GM18508 (cell line): ENCODE results near the gene SPARCL1.
"Not testable (repeated sequence)": the region's sequence is repeated elsewhere in the genome, so short reads cannot be mapped to it uniquely, and the experiment has no call there.

ENCODE experiments used
- ATAC-seq: cut with Tn5 transposase; IDR thresholded peaks from one replicate; pipeline ENCODE4 v1.9.1; 2021; ENCODE audit warnings: moderate number of reproducible peaks; ENCODE audit not compliant: insufficient read depth, unreplicated experiment

SPARCL1 gene

DNA sequence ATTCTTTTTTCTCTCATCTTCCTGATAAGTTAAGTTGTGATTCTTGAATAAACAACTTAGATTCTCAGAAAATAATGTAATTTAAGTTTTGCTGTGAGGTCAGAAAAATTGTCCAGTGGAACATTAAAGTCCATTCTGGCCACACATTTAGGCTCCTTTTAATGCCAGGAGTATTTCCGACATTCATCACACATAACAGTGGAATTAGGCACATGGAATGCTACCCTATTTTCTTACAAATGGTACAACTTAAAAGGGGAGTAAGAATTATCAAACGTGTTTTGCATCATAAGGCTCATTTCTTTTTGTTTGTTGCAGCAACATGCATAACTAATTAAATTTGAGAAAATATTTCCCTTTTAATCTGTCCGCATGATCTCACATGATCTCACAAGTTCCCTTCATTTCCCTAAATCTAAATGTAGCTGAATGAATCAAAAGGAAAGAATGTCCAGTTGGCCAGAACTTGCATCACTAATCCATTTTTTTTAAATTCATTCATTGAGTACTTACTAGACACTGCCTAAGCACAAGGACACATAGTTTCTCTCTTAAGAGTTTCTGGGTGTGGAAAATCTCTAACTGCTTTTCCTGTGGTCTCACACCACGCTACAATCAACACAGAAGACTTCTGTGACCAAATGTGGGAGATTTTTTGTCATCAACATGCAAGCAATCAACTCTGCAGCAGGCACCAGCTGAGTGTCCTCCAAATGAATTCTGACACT is 22.0 kb downstream of the SPARCL1 start:
- no peak for ATAC-seq

- no peak for ATAC-seq
Observed at GRCh38 chr4:87505862-87506261, 23.3 kb downstream of the SPARCL1 start.

DNA sequence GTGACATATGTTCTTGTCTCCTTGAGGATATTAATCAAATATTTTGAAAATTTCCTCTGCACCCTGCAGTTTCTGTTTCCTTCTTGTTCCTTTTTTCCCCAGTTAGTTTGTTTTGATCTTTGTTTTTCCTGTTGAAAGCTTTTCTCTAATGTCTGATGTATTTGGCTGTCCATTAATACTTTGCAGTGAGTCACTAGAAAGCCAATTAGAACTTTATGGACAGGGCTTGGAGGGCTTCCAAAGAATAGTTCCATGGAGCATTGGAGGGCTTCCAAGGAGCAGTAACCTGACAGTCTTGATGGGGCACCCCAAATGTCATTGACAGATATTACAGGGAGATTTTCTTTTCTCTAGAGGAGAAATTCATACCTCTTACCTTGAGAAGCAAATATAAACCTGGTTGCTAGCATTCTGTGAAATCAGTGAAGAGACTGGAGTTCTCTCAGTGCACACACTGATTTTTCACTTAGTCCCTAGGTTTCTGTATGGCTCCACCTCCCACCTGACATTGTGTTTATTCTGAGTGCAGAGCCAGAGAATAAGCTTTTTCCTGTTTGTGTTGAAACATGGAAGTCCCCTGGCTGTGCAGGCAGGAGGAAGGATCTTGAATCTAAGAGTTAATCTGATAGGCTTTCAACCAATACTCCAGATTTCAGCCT is 26.5 kb downstream of the SPARCL1 start:
- ATAC-seq = no peak

- ATAC-seq = peak; percentile 23
Observed at GRCh38 chr4:87500092-87500462, 29.1 kb downstream of the SPARCL1 start.

GRCh38 chr4:87499403-87500091 is 29.6 kb downstream of the SPARCL1 start:
- ATAC-seq = peak; percentile 78

DNA sequence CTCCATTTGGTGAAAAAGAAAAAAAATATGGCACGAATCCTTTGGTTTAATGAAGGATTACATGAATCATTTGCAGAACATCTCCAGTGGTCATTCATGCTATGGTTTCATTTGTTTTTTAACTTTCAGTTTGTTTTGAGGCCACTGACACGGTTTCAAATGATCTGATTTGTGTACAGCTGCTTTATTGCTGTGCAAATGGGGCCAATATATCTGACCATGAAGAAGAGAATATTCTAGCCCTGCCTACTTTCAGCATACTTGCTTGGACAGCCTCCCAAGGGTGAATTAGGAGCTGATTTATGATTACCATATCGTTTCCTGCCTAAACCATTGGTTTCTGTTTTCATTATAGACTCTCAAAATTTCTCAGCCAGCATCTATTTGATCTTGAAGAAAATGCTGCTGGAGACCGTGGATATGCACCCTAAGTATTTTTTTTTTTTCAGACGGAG is 30.7 kb downstream of the SPARCL1 start:
- ATAC-seq = peak; percentile 52

DNA sequence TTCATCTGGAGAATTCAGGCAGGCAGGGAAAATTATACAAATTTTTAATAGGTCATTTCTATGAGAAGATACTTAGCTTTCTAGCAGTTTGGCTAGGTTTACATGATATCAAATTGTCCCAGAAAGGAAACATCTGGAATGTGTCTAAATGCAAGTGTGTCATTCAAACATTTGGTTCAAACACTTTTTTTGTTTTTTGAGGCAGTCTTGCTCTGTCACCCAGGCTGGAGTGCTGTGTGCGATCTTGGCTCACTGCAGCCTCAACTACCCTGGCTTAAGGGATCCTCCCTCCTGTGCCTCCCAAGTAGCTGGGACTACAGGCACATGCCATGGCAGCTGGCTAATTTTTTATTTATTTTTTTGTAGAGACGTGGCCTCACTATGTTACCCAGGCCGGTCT is 31.6 kb downstream of the SPARCL1 start:
- no peak for ATAC-seq

GRCh38 chr4:87497159-87497558 is 32.0 kb downstream of the SPARCL1 start:
- ATAC-seq = no peak

DNA sequence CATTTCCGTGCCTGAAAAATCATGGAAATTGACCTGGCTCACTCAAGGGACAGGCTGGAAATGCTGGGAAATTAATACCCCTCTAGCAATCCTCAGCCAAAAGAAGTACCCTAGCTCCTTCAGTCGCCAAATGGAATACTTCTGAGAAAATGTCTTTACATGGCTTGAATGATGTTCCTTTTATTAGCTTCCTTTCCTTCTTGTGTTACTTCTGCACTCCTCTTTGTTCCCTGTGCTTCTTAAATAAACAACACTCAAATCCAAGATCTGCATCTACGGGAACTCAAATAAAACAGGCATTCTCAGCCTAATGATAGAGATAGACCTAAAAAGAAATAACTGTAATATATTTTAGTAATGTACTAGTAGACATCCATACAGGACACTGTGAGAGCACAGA is 36.1 kb downstream of the SPARCL1 start:
- no peak for ATAC-seq

GRCh38 chr4:87491851-87492250 is 37.3 kb downstream of the SPARCL1 start:
- not testable (repeated sequence) for ATAC-seq

DNA sequence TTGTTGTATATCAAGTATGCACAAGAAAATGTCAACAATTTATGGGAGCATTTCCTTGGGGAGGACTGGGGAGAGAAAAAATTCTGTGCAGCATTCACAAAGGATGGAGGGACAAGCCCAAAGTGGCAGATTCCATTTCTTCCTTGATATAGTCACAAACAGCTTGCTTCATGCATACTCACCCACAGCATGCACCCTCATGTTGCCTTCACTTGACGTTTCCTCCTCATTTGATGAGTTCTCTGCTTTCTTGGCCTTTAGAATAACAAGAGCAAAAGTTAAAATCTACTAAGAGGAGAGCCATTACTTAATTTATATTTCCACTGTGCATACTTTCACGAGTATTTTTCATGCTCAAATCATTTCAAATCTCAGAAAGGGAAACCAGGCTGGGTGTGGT is 37.7 kb downstream of the SPARCL1 start:
- ATAC-seq = no peak

GRCh38 chr4:87490664-87491369 is 38.4 kb downstream of the SPARCL1 start:
- ATAC-seq = no peak

GRCh38 chr4:87489678-87490077 is 39.5 kb downstream of the SPARCL1 start:
- ATAC-seq = no peak

- ATAC-seq = not testable (repeated sequence)
Observed at GRCh38 chr4:87488666-87489065, 40.5 kb downstream of the SPARCL1 start.

DNA sequence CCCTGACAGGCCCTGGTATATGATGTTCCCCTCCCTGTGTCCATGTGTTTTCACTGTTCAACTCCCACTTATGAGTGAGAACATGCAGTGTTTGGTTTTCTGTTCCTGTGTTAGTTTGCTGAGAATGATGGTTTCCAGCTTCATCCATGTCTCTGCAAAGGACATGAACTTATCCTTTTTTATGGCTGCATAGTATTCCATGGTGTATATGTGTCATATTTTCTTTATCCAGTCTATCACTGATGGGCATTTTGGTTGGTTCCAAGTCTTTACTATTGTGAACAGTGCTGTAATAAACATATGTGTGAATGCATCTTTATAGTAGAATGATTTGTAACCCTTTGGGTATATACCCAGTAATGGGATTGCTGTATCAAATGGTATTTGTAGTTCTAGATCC is 45.9 kb downstream of the SPARCL1 start:
- not testable (repeated sequence) for ATAC-seq

- ATAC-seq = no peak
Observed at GRCh38 chr4:87481377-87481776, 47.8 kb downstream of the SPARCL1 start.

- ATAC-seq = no peak
Observed at GRCh38 chr4:87478732-87479250, 50.4 kb downstream of the SPARCL1 start.

- no peak for ATAC-seq
Observed at GRCh38 chr4:87476934-87477333, 52.2 kb downstream of the SPARCL1 start.

GRCh38 chr4:87469390-87469789 is 59.8 kb downstream of the SPARCL1 start:
- ATAC-seq = no peak

GRCh38 chr4:87465739-87466366 is 63.3 kb downstream of the SPARCL1 start:
- ATAC-seq = no peak
